Daoy (cell line): Measurements from ENCODE around the gene SKAP1. TPM values are rescaled to one million over a fixed set of nuclear protein-coding genes. Genes with fewer than 3 reads are reported as not detected.
"Not testable (repeated sequence)": the region's sequence is repeated elsewhere in the genome, so short reads cannot be mapped to it uniquely, and the experiment has no call there.

Experiments used
- DNase-seq: peaks from one replicate; pipeline ENCODE4 v3.0.0-alpha.2; 2015; ENCODE audit warnings: low read depth
- total RNA-seq: library from RNA; depleted of rRNA; stranded (reverse); fragments of >200 nt; shearing (Covaris generic); gene quantifications from 2 replicates; pipeline ENCODE4 v1.2.3, GENCODE V29; 2014

The SKAP1 gene
- total RNA-seq, 1 experiment from 2014 or later = 0.17 TPM

DNA sequence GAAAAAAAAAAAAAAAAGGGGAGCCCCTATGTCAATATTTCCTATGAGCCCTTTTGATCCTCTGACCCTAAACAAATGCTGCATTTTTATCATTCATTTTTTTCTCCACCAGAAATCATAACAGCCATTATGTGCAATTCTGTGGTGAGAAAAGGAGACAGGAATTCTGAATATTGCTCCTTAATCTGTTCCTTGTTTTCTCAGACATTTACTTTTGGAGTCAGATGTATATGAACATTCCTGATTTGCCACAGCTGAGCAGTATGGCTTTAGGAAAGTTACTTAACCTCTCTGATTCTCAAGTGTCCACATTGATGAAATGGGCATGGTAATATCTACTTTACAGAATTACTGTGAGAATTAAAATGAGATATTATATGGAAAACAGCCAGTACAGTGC, 144.4 kb downstream of the SKAP1 start:
- no peak for DNase-seq

GRCh38 chr17:48283907-48284306, 146.1 kb downstream of the SKAP1 start:
- no peak for DNase-seq

GRCh38 chr17:48283411-48283810, 146.6 kb downstream of the SKAP1 start:
- DNase-seq = no peak

GRCh38 chr17:48282303-48282702, 147.7 kb downstream of the SKAP1 start:
- no peak for DNase-seq

- no peak for DNase-seq
Observed at GRCh38 chr17:48278760-48279491, 151.1 kb downstream of the SKAP1 start.

DNA sequence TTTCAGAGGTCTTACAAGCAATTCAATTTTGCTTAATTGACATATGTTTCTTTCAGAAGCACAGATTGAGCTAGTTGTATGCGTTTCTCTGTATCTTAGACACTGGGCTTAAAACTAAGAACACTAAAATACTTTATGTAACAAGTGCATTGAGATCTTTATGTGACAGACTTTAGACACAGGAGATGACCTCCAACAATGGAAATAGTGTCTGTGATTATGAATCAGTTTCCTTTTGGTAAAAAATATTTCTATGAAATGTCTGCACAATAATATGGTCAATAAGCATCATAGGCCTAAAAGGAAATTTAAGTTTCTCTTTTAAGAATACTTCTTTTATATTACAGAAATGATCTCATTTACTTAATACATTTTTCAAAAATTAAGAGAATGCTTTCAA, 153.2 kb downstream of the SKAP1 start:
- DNase-seq = no peak

GRCh38 chr17:48270899-48271298, 159.1 kb downstream of the SKAP1 start:
- no peak for DNase-seq

DNA sequence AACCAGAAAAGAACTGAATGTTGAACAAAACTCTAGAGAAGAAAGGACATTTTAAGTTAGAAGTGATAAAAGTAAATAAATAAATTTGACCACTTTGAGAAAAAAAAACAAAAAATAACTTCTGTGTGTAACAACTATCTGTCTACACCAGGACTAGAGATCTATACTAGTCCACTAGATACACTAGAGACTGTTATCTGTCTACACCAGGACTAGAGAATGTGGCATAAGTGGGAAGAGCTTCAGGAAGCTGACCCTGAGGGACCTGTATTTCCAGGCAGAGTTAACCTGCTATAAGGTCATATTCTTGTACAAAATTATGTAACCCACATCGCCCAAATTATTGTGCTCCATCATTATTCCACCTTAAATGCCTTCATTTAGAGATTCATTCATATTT, 160.8 kb downstream of the SKAP1 start:
- DNase-seq = no peak

- no peak for DNase-seq
Observed at GRCh38 chr17:48263731-48264035, 166.3 kb downstream of the SKAP1 start.

DNA sequence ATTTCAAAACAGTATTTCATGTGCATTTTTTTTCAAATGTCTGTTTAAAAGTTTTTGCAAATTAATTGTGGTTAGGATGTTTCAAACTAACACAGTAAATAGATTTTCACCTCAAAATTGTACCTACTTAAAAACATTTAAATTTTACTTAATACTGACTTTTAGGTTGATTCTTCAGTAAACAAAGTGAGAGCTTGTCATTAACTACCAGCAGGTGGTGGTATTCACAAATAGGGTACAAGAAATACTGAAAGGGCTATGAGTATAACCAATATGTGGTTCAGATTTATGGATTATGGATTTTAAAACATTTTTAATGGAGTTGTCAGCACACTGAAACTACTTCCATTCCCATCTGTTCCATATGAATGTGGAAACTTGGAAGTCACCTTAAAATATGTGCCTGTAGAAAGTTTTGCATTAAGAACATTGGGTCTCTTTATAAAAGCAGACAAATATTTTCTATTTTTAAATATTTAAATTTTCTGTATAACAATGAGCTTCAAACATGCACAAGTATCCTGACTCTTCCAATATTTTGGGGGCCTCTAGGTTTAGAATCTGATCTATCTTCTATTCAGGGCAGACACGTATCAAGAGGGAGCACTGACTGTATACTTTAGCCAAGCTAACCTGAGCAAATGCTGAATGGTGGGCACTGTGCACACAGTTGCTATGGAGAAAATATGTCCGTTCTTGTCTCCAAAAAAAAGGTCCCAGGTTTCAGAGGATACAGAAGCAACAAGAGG, 166.9 kb downstream of the SKAP1 start:
- no peak for DNase-seq

DNA sequence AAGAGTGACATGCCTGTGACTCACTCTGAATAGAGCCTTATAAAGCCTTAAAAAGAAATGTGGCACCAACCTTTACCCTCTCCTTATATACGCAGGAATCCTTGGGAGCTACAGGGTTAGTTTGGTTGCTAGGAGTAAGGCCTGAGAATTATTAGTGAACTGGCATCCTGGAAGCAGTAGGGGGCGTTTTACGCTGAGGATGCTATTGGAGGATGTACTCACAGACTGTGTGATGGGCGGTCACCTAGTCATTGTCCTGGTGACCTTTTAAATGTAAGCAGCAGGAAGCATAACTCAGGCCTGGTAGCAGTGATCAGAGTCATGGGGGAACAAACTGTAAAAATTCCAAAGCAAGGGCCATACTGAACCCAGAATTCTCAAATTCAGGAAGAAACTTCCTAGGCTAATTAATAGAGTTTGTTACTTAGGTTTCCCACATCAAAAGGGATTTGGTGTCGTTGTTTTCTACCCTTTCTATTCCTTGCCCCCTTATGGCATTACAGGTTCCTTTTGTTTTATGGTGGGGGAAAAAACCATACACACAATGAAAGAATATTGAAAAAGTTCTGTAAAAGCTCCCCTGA, 168.6 kb downstream of the SKAP1 start:
- peak; percentile 39 for DNase-seq

- DNase-seq = peak; percentile 32
Observed at GRCh38 chr17:48259694-48260291, 170.2 kb downstream of the SKAP1 start.

- DNase-seq = no peak
Observed at GRCh38 chr17:48258331-48258730, 171.7 kb downstream of the SKAP1 start.

GRCh38 chr17:48255759-48256158, 174.3 kb downstream of the SKAP1 start:
- DNase-seq = no peak

GRCh38 chr17:48254896-48255295, 175.1 kb downstream of the SKAP1 start:
- no peak for DNase-seq

DNA sequence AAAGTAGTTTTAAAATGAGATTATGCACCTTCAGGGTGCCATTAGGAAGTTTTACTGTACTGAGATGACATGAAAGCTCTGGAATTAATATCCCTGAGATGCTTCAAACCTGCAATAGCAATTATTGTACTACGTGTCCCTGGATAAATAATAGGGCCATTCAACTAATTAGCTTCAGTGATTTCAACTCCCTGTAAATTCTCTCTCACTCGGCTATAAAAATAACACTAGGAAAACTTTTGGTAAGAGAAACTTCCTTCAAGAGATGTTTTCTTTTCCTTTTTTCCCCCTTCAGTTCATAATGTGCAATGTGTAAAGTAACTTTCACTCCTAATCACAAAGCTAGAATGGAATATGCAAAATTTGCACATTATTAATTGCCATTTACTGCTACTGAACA, 176.0 kb downstream of the SKAP1 start:
- DNase-seq = no peak

DNA sequence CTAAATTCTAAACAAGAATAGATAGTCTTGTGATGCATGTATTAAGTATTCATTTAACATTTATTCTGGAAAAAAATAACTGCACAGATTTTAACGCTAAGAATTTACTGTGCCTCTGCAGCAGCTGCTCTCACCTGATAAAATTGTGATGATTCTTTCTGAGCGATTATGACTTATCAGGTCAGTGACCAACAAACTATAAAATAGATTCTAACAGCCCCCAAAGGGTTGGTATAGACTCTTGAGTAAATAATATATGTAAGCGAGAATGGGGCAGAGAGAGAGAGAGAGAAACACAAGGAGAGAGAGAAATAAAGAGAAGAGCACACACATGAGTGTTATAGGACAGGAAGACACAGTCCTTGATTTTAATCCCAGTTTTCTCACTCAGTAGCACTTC, 178.1 kb downstream of the SKAP1 start:
- DNase-seq = no peak

DNA sequence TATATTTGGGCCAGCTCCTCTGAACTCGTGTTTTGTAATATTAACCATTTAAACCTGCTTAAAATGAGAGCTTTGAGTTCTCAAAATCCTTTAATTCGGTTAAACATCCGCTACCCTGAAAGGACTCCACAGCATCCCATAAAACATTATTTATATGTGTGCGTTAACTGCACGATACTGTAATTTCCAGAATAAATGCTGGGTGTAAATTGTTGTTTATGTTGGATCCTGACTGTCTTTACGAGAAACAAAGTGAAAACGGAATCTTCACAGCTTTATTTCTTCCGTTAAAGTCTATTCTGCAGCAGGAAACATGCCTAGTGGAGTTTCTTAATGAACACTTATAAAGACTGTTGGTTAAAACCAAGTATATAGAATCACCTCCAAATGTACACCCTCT, 179.1 kb downstream of the SKAP1 start:
- no peak for DNase-seq

GRCh38 chr17:48250059-48250458, 180.0 kb downstream of the SKAP1 start:
- not testable (repeated sequence) for DNase-seq

GRCh38 chr17:48247603-48248002, 182.4 kb downstream of the SKAP1 start:
- DNase-seq = no peak

DNA sequence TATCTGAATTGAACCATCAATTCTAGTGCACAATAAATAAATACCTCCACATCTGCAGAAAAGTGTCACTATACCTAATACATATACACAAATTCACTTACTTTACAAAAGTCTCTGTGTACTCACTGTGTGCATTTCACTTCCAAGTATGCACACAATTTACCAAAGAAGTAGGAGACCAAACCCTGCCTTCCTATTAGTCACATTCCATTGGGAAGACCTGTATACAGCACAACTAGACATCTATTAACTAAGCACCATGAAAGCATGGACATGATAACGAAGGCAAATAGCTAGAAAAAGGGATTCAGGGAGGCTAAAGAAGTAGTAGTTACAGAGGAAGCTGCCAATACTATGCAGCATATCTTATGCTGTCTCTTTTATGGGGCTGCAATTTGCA, 183.0 kb downstream of the SKAP1 start:
- no peak for DNase-seq

DNA sequence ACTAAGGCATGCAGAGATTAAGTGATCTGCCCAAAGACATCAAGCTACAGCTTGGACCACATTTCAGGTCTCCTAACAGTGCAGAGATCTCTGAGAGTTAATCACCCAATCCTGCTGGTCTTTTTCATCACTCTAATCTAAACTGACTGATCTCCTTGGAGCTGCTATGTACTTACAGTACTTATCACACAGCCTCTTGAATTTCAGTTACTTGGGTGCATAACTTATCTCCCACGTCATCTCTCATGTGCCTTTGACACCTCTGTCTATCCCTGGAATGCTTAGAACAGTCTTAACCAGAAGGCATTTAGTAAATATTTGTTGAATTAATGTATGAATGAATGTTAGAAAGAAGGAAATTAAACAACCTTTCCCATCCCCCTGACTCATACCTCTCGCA, 183.4 kb downstream of the SKAP1 start:
- no peak for DNase-seq
